GM19468 (cell line): ENCODE data around the gene TTLL6.

Experiments
- ATAC-seq: cut with Tn5 transposase; IDR thresholded peaks from one replicate; pipeline ENCODE4 v1.9.1; 2021; ENCODE audit warnings: mild to moderate bottlenecking, moderate library complexity, moderate number of reproducible peaks; ENCODE audit not compliant: unreplicated experiment; ENCODE audit errors: extremely low read depth

TTLL6 gene

DNA sequence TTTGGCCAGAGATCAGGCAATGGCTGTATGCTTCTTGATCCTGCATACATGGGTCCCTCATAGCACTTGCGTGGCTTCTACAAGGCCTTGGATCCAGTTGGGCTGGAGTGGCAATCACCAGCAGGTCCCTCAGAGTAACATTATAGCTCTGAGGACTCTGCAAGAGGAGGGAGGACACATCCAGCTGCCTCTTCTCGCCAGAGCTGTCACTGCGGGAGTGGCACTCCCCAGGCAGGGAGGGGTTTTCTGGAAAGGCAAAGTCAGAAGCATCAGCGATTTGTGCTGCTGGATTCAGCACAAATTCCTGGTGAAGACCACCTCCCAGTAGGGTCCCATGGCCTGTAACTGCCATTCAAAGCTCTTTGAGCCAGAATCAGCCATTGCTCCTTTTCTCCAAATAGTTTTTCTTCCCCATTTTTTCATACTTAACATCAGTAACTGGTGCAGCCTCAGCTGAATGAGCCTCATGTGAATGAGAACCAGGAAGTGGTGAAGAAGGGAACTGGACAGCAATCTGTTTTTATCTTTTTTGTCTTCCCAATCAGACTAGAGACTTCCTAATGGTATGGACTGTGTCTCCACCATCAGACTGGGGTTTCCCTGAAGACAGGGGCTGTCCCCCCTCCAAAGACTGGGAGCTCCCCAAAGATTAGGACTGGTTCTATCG, 47.9 kb downstream of the TTLL6 start:
- no peak for ATAC-seq

DNA sequence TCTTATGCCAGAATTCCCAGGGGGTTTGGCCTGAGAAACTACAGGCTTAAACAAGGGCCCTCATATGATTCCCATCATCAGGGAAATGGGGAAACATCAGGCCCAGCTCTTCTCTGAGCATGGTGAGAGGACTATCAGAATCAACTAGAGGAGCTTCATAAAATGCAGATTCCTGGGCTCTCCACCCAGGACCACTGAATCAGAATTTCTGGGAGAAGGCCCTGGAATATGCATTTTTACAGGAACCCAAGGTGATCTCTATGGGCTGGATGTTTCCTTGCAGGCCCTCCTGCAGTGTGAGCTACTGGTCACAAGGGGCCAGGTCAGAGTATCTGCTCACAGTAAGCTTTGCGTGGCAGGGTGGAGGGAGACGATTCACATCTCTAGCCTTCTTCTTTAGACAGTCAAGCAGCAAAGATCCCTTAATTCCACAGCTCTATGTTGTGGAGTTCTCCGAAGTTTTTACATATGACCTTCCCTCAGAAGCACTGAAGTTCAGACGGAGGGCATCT, 49.7 kb downstream of the TTLL6 start:
- ATAC-seq = no peak

DNA sequence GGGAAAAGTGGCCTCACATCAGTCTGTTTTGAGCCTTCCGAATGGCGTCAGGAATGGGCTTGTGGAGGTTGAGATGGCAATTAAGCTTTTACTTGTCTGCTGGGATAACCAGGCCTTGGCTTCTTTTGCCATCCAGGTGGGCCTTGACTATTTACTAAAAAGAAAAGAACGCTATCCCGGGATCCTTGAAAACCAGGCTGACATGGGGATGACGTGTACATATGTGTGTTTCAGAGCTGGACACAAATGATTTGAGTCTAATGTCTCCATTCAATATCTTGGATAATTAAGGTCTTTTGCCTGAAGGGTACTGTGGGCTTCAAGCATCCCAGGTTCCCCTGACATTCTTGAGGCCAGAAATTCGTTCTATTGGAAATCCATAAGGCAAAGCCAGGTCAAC, 55.9 kb downstream of the TTLL6 start:
- no peak for ATAC-seq

DNA sequence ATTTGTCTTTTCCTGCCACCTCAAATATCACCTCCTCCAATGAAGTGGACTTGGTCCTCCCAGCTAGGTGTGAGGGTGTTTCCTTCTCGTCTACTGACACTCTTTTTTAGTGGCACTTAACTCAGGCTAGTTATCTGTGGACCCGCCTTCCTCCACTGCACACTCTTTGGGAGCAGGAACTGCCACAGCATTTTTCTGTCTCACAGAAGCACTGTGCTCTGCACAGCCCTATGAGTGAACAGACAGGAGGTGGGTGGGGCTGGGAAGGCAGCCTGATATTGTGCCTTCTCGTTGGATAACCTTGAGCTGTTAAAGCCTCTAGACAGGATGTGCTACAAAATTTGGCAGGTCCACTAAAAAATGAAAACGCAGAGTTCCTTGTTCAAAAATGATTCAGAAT, 56.6 kb downstream of the TTLL6 start:
- ATAC-seq = no peak

DNA sequence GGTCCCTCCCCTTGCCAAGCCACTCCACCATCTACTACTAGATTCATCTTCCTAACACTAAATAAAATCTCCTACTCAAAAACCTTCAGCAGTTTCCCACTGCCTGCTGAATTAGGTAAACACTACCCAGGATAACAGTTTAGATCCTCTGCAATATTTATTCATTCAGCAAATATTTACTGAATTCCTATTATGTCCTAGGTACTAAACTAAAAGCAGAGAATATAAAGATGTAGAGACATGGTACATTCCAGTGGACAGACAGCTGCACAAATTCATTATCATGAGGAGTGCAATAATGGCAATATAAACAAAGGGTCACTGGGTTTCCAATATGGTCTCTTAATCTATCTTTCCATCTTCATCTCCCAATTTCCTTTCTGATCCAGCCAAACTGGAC, 57.7 kb downstream of the TTLL6 start:
- no peak for ATAC-seq

DNA sequence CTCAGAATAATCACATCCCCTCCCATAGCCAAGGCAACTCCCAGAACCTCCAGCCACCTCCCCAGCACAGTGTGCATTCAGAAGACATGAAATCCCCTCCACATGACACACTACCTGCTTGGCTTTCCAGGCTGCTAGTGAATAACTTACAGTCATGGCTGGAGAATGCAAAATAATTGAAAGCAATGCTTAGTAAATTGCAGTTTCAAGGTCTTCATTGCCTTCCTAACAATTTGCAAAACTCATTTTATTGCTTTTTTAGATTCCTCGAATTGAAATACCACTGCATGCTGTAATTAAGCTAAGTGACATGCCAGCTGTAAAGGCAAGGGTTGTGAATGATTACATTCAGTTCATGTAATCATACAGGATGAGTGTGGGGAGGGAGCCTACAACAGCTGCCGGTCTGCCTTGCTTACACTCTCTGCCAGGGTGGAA, 59.5 kb downstream of the TTLL6 start:
- ATAC-seq = no peak

DNA sequence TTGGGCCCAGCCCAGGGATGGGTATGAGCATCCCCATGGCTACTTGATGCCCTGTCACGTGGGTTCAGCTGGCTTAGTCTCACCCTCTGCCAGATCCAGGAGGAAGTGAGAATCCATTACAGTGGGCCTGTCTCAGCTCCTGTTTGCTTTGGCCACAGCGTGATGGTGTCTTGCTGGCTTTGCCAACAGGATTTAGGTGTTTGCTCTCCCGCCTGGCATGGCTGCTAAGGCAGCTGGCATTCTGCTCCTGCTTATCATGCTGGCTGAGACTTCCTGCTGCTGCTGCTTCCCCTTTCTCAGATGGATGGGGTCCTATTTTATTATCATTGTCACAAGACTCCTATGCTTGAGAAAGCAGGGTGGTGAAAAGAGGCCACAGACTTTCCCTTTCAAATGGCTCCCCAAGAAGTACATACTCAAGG, 60.2 kb downstream of the TTLL6 start:
- no peak for ATAC-seq

DNA sequence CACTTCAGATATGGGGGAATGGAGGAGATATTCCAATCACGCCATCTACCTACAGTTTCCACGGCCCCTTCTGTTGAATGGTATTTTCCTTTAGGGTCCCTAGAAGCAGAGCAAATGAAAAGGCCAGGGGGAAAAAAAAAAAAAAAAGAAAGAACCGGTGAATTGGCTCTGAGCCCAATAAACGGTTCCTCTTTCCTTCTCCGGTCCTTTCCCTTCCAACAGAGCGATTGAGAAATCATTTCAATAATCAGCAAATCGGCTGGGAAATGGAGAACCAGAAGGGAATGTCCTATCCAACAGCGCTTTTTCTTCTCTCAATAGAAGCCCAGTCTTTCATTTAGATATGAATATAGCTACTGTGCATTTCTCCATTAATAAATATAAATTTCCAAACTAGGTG, 61.7 kb downstream of the TTLL6 start:
- ATAC-seq = no peak

DNA sequence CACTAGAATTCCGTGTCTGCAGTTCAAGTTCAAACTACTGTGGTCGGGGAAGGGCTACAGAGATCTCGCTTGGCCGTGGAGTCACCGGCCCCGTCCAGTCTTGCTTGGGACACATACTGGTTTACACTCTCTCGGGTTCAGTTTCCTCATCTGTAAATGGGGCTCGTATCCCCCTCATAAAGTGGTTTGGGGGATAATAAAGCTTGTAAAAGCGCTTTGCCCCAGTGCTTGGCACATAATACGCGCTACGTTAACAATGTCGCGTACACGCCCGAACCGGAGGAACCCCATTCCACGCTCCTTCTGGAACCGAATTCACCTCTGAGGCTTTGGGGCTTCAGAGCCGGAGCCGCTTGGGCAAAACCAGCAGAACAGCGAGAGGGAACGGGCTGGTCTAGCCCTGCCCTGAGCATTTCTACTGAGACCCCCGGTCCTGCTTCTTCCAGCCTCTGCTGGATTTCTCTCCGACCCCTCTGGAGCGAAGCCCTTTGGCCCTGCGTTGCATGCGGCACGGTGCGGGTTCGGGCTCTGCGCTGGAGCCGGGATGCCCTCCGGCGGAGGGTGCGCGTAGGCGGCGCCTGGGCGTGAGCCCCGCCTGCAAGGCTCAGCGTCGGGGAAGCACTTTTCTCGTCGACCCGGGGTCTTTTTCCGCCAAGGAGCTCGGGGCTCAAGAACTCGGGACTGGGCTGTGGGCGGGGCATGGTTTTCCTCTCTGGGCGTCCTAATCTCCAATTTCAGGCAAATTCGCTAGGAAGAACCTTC, 62.3 kb downstream of the TTLL6 start:
- no peak for ATAC-seq

DNA sequence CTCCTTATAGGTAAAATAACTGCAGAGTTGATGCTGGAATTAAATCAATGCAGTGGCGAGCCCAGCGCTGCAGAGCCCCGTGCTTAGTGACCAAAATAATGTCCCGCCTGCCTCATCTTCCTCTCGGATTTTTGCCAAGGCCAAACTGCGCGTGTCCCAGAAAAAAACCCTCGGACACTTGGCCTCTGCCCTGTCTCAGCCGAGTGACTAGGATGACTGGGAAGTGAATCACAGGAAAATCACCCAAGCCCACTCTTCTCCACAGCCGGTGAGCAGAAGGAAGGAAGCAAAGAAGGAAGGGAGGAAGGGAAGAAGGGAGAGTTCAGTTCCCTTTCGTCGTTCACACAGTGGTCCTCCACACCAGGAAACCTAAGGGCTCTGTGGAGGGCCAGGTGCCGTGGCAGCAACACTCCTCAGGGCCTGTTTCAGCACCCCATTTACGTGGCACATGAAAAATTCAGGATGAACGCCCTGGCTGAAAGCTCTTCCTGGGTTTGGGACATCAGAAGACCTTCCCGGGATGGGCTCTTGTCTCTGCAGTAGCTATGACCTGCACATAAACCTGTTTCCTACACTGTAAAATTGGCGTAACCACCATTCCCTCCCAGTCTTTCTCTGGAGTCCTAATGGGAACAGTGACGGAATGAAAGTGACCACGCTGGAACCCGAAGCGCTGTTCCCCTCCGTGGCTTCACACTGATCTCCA, 63.1 kb downstream of the TTLL6 start:
- ATAC-seq = no peak

DNA sequence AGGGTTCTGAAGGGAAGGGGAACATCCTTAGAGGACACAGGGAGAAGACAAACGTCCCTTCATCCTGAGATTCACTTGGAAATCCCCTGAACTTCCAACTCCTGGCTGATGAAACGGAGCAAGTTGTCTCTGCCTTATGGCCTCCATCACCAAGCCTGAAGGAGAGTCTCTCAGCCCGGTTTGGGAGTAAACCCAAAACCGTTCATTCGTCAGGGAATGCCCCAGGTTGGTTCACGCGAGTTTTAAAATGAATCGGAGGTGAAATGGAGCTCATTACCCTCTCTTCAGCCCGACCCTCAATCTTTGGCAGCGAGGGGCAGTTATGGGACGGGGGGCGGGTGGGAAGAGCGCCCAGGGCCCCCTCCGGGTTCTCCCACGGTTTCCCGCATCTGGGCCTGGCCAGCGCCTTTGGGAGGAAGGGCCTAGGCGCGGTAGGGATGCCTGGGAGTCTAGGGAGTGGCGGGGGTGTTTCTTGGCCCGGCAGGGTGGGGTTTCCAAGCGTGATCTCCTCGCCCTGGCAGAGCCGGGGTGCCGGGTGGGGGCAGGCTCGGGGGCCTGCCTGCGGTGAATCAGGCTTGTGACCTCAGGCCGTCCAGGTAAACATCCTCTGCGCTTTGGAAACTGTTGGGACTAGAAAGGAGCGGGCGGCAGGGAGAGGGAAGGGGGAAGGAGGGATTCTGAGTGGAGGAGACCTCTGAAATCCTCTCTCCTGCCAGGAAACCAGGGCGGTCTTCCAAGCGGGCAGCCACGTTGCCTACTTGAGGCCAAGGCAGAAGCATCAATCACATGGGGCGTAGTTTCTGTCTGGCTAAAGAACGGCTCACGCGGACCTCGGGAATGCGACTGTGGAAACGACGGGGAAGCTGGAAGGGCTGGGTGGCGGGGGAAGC, 64.4 kb downstream of the TTLL6 start:
- no peak for ATAC-seq

DNA sequence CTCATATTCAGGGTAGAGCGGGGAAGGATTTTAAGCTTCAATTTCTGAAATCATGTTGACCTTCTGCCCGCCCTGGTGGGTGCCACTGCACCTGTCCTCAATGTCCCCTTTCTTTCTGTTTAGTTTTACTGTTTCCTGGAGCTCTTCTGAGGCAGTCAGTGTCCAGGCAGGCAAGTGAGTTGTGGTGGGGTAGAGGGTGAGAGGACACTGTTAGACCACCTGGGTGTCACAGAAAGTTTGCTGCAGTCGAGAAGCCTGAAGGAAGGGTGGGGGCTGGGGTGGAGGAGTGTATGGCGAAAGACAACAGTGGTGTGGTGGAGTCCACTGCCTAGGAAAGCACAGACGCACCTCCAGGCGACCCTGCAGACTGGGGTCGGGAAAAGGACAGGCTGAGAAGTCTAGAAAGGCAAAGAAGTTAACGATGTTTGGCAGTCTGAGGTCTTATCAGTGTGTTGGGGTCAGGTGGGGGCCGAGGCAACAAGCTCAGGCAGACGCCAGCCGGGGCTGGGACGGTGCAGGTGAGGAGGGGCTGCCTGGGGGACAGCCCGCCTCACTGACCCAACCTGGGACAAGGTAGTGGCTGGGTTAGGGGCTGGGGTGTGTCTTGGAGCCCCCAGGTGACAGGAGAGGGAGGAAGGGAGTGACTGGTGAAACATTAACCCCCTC, 65.2 kb downstream of the TTLL6 start:
- ATAC-seq = no peak

DNA sequence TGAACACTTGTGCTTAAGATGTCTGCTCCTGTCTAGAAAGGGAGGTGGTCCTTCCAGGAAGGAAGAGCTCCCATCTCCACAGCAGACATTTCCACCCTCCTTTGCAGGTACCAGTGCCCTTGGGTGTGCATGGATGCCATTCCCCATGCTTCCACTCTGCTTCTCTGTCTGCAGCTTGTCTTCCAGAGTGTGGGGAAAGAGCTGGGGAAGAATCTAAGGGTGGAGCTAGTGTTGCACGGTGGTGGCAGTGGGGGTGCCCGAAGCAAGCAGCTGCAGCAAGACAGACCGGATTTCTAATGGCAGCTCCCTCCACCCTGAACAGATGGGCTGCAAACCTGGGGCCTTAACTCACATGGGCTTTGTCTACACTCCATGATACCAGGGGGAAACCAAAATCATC, 65.9 kb downstream of the TTLL6 start:
- ATAC-seq = no peak

DNA sequence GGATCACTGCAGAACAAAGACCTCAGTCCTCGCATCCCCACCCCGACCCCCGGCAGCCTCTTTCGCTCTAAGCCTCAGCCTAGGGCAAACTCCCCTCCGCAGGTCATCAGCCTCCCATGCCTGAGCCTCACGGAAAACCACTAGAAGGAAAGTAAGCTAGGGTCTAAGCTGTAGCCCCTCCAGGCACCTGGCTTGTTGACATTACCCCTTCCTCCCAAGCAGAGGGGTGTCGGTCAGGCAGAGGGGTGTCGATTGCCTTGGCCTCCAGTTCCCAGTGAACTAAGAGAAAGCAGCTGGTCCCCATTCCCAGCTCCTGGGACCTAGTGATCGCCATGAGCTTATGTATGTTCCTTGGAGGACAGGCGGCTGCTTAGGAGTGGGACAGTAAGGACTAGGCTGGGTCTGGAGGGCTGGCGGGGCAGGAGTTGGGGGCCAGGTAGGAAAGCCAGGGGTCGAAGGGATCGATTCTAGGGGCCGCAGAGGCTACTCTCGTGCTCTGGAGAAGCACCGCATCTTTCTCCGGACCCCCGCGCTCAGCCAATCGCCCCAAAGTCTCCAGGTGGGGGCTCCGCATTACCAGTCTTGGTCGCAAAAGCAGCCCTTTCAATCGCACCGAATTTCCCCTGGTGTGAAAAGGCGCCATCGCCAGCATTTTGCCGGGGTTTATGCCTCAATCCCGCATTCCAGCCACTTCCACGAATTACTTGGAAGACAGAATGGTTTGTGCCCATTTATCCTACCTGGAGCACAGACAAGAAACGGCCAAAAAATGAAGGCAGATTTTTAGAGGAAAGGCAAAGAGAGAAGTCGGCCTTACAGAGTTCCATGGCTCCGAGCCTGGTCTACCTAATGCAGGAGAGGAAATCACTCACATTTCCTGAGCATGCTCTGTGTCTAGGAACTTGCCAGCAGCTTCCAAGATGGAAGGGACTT, 67.1 kb downstream of the TTLL6 start:
- ATAC-seq = no peak

DNA sequence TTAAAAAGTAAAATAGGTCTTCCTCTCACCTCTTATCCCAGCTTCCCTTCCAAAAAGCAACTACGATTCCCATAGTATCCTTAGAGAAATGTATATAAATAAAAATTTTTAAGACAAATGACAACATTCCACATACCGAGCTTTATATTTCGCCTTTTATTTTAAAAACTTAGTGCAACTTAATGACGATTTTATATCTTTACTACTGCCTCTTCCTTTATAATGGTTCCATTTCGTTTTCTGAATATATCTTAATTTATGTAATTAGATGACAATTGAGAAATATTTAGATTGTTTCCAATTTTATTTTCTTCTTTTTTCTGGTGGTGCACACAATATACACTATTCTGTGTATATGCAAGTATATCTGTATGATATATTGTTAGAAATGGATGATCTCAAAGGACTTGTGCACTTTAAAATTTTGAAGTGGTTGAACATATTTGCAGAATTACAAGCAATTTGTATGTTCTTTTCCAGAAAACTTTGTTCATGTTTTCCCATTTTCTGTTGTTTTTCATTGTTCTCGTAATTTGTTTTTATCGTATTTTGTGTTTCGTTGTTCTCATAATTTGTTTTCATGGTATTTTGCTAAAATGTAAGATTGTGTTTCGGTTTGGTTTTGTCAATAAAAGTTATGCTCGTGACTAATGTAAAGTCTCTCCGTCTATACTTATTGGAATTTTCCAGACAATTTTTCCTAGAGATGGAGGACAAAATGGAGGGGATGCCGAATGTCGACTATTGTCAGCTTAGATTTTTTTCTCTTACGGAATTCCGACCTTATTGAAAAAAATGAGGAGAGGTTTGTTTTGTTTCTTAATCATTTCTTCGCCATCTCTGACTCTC, 68.1 kb downstream of the TTLL6 start:
- ATAC-seq = no peak

DNA sequence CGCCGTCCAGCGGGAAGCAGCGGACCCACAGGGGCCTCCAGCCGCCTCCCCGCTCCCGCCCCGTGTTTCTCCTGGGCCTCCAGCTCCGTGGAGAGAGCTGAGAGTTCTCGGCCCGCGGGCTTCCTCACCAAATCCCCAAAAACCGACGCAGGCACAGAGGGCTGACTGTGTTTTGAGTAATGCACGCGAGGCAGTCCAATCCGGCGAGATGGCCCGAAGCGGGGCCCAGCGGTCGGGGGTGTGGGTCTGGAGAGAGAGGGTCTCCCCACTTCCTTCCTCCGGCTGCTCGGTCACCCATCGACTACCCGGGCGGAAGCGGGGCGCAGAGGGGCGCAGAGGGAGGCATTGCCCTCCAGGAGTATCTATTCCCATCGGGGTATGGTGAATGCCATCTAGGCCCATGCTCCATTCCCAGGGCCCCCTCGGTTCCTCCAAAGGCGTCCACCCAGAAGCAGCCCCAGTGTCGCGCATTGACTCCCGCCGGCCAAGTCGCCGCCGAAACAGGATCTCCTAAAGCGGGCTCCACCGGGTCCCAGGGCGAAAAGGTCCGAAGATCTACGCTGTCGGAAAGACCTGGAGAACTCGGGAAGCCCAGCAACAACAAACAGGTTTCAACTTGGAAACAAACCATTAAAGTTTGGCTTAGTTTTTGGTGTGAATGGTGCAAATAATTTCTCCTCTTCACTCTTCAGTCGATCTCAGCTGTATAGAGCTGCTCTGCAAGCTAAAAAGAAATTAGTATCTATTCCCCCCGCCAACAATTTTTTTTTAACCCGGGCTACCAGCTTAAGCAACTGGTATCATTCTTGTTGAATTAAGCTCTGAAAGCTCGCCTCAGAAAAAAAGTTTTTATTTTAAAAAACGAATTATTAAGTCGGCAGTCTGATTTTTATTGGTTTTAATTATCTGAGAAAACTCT, 69.3 kb downstream of the TTLL6 start:
- ATAC-seq = no peak
